ENCODE measurements around the gene VAT1L. TPM values are rescaled to one million over a fixed set of nuclear protein-coding genes. Genes with fewer than 3 reads are reported as not detected.

Gene VAT1L
- total RNA-seq, 1 experiment from 2014 or later, result 19.1 TPM

- no peaks in the 10 kb centered on the region for H3K4me1 Mint-ChIP-seq
- no peaks in the 10 kb centered on the region for H3K36me3 Mint-ChIP-seq
- CTCF ChIA-PET, result interaction anchor here (1.1 kb wide), 1 partner anchor 50 kb away, joined by 3 read pairs; no protein-coding TSS in a partner anchor
- TF ChIP-seq HMGA2 (CRISPR knock-in tag; IDR thresholded peaks at IDR 0.05) (no peak), PRRX2 (CRISPR knock-in tag; IDR thresholded peaks at IDR 0.05) (no peak), PREB (CRISPR knock-in tag; IDR thresholded peaks at IDR 0.05; ENCODE audit: borderline replicate concordance) (no peak), ZNF423 (CRISPR knock-in tag; IDR thresholded peaks at IDR 0.05) (no peak), ETV6 (CRISPR knock-in tag; IDR thresholded peaks at IDR 0.05) (no peak), TEAD4 (CRISPR knock-in tag; IDR thresholded peaks at IDR 0.05) (no peak), ZNF121 (CRISPR knock-in tag; IDR thresholded peaks at IDR 0.05) (no peak), ZNF281 (CRISPR knock-in tag; IDR thresholded peaks at IDR 0.05) (no peak), ZNF317 (CRISPR knock-in tag; IDR thresholded peaks at IDR 0.05; ENCODE audit: borderline replicate concordance, low read depth) (no peak), MAX (CRISPR knock-in tag; IDR thresholded peaks at IDR 0.05) (no peak), GABPB1 (CRISPR knock-in tag; IDR thresholded peaks at IDR 0.05) (no peak), ESRRA (CRISPR knock-in tag; IDR thresholded peaks at IDR 0.05; ENCODE audit: borderline replicate concordance) (no peak), E2F1 (CRISPR knock-in tag; IDR thresholded peaks at IDR 0.05) (no peak), ZNF263 (CRISPR knock-in tag; IDR thresholded peaks at IDR 0.05; ENCODE audit: low read depth) (no peak)
- TF ChIP-seq, protein P1, sequence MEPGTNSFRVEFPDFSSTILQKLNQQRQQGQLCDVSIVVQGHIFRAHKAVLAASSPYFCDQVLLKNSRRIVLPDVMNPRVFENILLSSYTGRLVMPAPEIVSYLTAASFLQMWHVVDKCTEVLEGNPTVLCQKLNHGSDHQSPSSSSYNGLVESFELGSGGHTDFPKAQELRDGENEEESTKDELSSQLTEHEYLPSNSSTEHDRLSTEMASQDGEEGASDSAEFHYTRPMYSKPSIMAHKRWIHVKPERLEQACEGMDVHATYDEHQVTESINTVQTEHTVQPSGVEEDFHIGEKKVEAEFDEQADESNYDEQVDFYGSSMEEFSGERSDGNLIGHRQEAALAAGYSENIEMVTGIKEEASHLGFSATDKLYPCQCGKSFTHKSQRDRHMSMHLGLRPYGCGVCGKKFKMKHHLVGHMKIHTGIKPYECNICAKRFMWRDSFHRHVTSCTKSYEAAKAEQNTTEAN (CRISPR knock-in tag; IDR thresholded peaks at IDR 0.05), result no peak
- TF ChIP-seq, protein P2, sequence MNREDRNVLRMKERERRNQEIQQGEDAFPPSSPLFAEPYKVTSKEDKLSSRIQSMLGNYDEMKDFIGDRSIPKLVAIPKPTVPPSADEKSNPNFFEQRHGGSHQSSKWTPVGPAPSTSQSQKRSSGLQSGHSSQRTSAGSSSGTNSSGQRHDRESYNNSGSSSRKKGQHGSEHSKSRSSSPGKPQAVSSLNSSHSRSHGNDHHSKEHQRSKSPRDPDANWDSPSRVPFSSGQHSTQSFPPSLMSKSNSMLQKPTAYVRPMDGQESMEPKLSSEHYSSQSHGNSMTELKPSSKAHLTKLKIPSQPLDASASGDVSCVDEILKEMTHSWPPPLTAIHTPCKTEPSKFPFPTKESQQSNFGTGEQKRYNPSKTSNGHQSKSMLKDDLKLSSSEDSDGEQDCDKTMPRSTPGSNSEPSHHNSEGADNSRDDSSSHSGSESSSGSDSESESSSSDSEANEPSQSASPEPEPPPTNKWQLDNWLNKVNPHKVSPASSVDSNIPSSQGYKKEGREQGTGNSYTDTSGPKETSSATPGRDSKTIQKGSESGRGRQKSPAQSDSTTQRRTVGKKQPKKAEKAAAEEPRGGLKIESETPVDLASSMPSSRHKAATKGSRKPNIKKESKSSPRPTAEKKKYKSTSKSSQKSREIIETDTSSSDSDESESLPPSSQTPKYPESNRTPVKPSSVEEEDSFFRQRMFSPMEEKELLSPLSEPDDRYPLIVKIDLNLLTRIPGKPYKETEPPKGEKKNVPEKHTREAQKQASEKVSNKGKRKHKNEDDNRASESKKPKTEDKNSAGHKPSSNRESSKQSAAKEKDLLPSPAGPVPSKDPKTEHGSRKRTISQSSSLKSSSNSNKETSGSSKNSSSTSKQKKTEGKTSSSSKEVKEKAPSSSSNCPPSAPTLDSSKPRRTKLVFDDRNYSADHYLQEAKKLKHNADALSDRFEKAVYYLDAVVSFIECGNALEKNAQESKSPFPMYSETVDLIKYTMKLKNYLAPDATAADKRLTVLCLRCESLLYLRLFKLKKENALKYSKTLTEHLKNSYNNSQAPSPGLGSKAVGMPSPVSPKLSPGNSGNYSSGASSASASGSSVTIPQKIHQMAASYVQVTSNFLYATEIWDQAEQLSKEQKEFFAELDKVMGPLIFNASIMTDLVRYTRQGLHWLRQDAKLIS (CRISPR knock-in tag; IDR thresholded peaks at IDR 0.05; ENCODE audit: borderline replicate concordance), result no peak
- H3K4me3 Mint-ChIP-seq, result no peak overlapping the region
- peaks cover 5% of the 10 kb centered on the region for H3K9me3 Mint-ChIP-seq
- no peak for ATAC-seq
- no peak for DNase-seq (ENCODE audit: low spot score)
- POLR2A ChIA-PET, result no interaction called here
- no peak overlapping the region for H3K27ac Mint-ChIP-seq
- H3K27me3 Mint-ChIP-seq (ENCODE audit: low read depth), result no peaks in the 10 kb centered on the region; the same call in 1 of the 2 replicates
Measured at GRCh38 chr16:77759821-77760220, 28.5 kb upstream of the VAT1L start.
